ENCODE data around the gene SND1.
A peak's percentile ranks its signal among the peaks of the same experiment; 100 is the strongest.
"Not testable (repeated sequence)": the region's sequence is repeated elsewhere in the genome, so short reads cannot be mapped to it uniquely, and the experiment has no call there.

Gene SND1

GRCh38 chr7:127837816-127838410 lies 185.9 kb downstream of the SND1 start:
- DNase-seq: peak; percentile 63
- in situ Hi-C loops (cut with MboI; ENCODE audit: low pct_unique_long_range_greater_than_20kb, low sequenced_read_pairs): not testable (repeated sequence)

GRCh38 chr7:127838816-127839415 lies 186.9 kb downstream of the SND1 start:
- no peak for DNase-seq
- in situ Hi-C loops (cut with MboI; ENCODE audit: low pct_unique_long_range_greater_than_20kb, low sequenced_read_pairs): no loop called here

DNA sequence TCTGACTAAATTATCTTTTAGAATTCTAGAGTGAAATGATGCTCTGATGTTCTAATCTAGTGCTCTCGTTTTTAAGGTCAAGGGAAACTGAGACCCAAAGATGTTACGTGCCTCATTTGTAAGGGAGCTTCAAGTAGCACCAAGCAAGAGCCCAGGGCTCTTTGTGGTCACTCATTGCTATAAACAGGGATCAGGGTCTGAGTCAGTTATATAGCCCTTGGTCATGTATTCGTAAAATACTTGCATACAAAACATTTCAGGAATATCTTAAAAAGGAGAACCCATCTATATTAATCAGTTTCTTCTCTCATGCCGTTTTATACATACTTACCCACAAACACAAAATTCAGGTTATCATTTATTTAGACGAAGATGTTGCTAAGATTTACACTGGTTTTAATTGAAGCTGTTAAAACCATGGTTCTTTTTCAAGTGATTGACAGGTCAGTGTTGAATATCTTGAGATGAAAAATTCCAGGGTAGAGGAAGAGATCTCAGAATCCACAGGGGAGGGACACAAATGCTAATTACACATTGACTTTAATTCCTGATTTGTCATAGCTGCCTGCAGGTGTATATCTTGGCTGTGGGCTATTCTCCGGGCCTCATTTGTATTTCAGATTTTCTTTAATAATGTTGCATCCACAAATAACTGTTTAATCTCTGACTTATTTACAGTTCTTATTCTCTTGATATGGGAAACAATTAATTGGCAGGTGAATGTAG lies 188.4 kb downstream of the SND1 start:
- no peak for DNase-seq
- in situ Hi-C loops (cut with MboI; ENCODE audit: low pct_unique_long_range_greater_than_20kb, low sequenced_read_pairs): no loop called here

GRCh38 chr7:127844165-127844564 lies 192.2 kb downstream of the SND1 start:
- in situ Hi-C loops (cut with MboI; ENCODE audit: low pct_unique_long_range_greater_than_20kb, low sequenced_read_pairs): no loop called here
- DNase-seq: no peak

GRCh38 chr7:127844707-127845331 lies 192.8 kb downstream of the SND1 start:
- peak; percentile 16 for DNase-seq
- in situ Hi-C loops (cut with MboI; ENCODE audit: low pct_unique_long_range_greater_than_20kb, low sequenced_read_pairs): no loop called here

DNA sequence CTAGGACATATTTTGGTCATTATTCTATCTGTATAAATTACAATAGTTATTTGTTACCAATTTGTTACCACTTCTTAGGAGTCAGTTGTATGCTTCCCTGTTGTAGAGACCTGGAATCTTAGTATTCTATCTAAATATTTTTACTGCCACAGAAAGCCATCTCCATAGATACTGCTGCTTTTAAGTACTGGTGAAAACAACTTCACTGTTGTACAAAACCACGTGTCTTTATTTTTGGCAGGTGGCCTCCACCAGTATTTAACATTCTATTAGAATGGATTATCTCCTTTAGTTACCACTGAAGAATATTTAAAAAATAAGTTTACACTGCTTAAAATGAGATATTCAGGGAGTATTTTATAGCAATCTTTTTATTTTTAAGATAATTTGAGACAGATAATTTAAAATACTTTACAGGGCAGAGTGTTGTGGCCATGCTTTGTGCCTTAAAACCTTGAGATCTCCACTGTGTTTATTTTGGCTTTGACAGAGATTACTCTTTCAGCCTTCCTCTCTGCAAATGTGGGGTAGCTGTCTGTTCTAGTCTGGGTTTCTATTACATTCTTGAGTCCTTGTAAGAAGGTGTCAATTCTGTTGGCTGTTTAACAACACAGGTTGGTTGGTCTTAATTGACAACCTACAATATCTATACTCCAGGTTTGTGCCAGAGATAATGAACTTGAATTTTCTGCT lies 193.7 kb downstream of the SND1 start:
- in situ Hi-C loops (cut with MboI; ENCODE audit: low pct_unique_long_range_greater_than_20kb, low sequenced_read_pairs): no loop called here

GRCh38 chr7:127847641-127848040 lies 195.6 kb downstream of the SND1 start:
- in situ Hi-C loops (cut with MboI; ENCODE audit: low pct_unique_long_range_greater_than_20kb, low sequenced_read_pairs): no loop called here
- no peak for DNase-seq

More for the DNA sequence above, 193.7 kb downstream of the SND1 start:
- DNase-seq: no peak

GRCh38 chr7:127848241-127848640 lies 196.2 kb downstream of the SND1 start:
- in situ Hi-C loops (cut with MboI; ENCODE audit: low pct_unique_long_range_greater_than_20kb, low sequenced_read_pairs): no loop called here
- no peak for DNase-seq

- in situ Hi-C loops (cut with MboI; ENCODE audit: low pct_unique_long_range_greater_than_20kb, low sequenced_read_pairs): no loop called here
- no peak for DNase-seq
These were observed 198.2 kb downstream of the SND1 start for GRCh38 chr7:127850195-127850594.

DNA sequence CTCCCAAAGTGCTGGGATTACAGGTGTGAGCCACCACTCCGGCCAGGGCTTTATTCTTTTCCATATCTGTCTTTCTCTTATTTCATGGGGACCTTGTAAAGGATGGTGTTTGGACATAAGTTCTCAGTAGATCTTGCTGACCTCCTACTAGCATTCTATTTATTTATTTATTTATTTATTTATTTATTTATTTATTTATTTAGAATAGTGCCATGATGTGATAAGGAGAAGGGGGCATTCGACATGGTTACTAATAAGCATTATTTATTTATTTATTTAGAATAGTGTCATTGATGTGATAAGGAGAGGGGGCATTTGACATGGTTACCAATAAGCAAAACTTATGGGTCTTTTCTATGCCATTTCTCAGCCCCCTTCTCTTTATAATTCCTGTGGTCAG lies 202.4 kb downstream of the SND1 start:
- in situ Hi-C loops (cut with MboI; ENCODE audit: low pct_unique_long_range_greater_than_20kb, low sequenced_read_pairs): no loop called here
- DNase-seq: no peak

DNA sequence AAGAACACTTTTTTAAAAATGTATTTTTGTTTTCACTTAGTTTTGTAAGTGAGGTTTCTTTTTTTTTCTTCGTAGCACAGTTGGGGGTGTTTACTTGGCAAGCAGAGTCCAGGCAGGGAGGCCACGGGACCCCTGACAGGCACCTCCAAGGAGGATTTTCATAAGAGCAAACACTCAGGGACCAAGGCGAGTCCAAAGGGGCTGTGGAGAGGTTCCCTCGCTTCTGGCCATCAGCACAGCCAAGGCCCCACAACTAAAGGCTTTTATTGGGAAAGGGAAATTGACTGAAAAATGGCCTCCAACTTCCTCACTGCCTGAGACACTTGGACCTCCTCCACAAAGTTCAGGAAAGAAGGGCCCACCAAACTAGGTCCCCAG lies 205.5 kb downstream of the SND1 start:
- in situ Hi-C loops (cut with MboI; ENCODE audit: low pct_unique_long_range_greater_than_20kb, low sequenced_read_pairs): no loop called here
- DNase-seq: no peak

DNA sequence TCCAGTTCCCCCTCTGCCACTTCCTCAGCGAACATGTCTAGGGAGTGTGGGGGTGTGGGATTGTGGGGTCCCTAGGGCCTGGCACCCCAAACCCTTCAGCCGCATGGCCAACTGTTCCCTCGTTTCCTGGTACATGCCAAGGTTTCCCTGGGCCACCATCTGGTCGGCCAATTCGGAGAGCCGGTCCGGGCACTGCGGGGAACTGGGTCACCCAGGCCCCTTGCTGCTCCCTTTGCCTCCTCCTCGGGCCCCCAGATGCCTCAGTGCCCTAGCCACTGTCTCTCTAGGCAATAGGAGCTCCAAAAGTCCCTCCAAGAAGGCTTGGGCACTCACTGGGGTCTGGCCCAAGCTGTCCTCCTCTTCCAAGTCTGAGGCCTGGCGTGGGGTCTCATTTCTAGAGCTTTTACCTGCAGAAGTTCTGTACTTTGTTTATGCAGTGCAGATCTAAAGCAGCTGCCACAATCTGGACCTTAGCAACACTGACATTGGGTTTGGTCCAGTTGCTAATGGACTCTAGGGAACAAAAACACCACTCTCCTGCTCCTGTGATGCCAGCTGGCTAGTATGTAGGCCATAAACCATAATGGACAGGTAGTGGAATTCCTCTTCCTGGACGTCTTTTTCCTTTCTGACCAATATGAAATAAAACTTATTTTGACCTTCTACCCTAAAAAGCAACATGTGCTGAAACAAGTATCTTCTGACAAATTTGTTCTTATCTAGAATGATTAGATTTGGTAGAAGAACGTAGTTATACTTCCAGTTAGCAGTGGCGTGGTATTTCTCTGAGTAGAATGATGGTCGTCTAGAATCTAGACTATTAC lies 206.3 kb downstream of the SND1 start:
- DNase-seq: no peak
- in situ Hi-C loops (cut with MboI; ENCODE audit: low pct_unique_long_range_greater_than_20kb, low sequenced_read_pairs): no loop called here

DNA sequence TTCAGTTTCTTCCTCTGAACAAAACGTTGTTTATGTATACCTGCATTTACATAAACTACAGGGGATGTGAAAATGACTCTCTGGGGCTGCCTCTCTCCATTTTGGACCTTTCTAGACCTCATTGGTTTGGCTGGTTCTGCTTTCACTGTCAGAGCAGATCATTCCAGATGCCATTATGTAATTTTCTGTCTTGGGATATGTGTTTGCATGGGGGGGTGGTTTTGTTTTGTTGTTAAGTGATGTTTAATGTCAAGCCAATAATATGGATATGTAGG lies 206.9 kb downstream of the SND1 start:
- in situ Hi-C loops (cut with MboI; ENCODE audit: low pct_unique_long_range_greater_than_20kb, low sequenced_read_pairs): no loop called here
- no peak for DNase-seq

GRCh38 chr7:127859330-127859729 lies 207.3 kb downstream of the SND1 start:
- in situ Hi-C loops (cut with MboI; ENCODE audit: low pct_unique_long_range_greater_than_20kb, low sequenced_read_pairs): no loop called here
- DNase-seq: no peak

- in situ Hi-C loops (cut with MboI; ENCODE audit: low pct_unique_long_range_greater_than_20kb, low sequenced_read_pairs): no loop called here
- DNase-seq: no peak
These were observed 210.5 kb downstream of the SND1 start for GRCh38 chr7:127862525-127862924.

GRCh38 chr7:127863082-127863481 lies 211.1 kb downstream of the SND1 start:
- no peak for DNase-seq
- in situ Hi-C loops (cut with MboI; ENCODE audit: low pct_unique_long_range_greater_than_20kb, low sequenced_read_pairs): no loop called here

GRCh38 chr7:127865466-127865865 lies 213.5 kb downstream of the SND1 start:
- in situ Hi-C loops (cut with MboI; ENCODE audit: low pct_unique_long_range_greater_than_20kb, low sequenced_read_pairs): no loop called here
- DNase-seq: no peak

DNA sequence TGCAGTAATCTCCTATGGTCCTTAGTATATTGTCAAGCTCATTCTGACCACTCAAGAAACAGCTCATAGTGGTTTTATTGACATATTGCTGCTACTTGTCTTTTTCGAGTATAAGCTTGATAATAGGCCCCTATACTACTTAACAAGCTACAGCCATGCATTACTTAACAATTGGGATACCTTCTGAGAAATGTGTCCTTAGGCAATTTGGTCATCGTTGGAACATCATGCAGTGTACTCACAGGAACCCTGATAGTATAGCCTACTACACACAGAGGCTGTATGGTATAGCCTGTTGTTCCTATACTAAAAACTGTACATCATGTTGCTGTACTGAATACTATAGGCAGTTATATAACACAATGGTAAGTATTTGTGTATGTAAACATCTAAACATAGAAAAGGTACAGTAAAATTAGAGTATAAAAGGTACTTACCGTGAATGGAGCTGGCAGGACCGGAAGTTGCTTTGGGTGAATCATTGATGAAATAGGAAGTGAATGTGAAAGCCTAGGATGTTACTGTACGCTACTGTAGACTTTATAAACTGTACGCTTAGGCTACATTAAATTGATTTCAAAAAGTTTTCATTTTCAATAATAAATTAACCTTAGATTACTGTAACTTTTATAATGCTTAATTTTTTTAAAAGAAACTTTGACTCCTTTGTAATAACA lies 218.4 kb downstream of the SND1 start:
- in situ Hi-C loops (cut with MboI; ENCODE audit: low pct_unique_long_range_greater_than_20kb, low sequenced_read_pairs): no loop called here
- no peak for DNase-seq

DNA sequence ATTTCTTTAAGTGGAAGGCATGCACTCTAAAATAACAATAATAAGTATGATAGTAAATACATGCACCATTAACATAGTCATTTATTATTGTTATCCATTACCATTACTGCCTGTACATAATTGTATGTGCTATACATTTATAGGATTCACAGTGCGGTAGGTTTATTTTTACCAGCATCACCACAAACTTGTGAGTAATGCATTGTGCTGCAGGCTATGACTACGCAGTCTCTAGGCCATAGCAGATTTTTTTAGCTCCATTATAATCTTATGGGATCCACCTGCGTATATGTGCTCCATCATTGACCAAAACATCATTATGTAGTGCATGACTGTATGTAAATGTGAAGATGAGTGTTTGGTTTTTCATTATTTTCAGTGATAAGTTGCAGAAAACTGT lies 219.2 kb downstream of the SND1 start:
- in situ Hi-C loops (cut with MboI; ENCODE audit: low pct_unique_long_range_greater_than_20kb, low sequenced_read_pairs): no loop called here
- DNase-seq: no peak

Measured in KBM-7 (cell line).